GM21423 (cell line): ENCODE data around the gene BBS4.
A peak's percentile ranks its signal among the peaks of the same experiment; 100 is the strongest.
"Not testable (repeated sequence)": the region's sequence is repeated elsewhere in the genome, so short reads cannot be mapped to it uniquely, and the experiment has no call there.

Experiments used
- ATAC-seq: cut with Tn5 transposase; IDR thresholded peaks from one replicate; pipeline ENCODE4 v1.9.1; 2021; ENCODE audit warnings: mild to moderate bottlenecking, moderate library complexity; ENCODE audit not compliant: unreplicated experiment

The BBS4 gene, protein sequence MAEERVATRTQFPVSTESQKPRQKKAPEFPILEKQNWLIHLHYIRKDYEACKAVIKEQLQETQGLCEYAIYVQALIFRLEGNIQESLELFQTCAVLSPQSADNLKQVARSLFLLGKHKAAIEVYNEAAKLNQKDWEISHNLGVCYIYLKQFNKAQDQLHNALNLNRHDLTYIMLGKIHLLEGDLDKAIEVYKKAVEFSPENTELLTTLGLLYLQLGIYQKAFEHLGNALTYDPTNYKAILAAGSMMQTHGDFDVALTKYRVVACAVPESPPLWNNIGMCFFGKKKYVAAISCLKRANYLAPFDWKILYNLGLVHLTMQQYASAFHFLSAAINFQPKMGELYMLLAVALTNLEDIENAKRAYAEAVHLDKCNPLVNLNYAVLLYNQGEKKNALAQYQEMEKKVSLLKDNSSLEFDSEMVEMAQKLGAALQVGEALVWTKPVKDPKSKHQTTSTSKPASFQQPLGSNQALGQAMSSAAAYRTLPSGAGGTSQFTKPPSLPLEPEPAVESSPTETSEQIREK

GRCh38 chr15:72685925-72686794, at the start of gene BBS4, which contains the start of gene HIGD2B:
BBS4 (plus strand) TSS chr15:72686207; CDS start chr15:72686228, 21 bp downstream.
HIGD2B (minus strand) TSS chr15:72686182; CDS start chr15:72676374, 9,808 bp downstream.
- peak; percentile 93 for ATAC-seq

DNA sequence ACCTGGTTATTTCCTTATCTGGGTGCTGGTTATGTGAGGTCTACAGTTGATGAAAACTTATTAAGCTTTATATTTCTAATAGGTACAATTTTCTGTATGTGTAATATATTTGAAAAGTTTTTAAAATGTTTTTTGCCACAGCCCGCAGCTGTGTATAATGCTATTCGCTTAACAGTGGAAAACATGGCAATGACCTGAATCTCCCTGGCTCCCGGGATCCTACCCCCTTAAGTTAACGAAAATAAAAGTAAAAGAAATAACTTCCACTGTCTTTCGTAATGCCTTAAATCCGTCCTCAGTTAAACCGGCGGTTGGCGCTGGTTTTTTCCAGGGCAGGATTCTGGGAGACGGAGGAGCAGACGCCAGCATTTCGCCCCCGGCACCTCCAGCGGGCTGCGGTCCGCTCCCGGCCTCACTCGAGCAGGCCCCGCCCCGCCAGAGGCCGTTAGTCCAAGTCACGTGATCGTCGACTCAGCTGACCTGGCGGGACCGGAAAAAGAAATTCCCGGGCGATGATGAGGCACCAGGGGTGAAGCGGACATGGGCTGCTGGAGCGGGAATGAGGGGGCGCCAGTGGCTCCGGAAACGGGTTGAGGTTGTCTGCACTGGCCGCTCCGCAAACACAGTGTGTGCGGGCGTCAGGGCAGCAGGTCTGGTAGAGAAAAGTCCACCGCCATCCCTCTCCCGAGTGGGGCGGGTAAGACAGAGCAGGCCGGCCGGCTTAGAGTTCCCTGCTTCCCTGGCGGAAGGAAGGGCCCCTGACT, 49.3 kb upstream of the BBS4 start:
- ATAC-seq: peak; percentile 56

- ATAC-seq: not testable (repeated sequence)
Observed at GRCh38 chr15:72639759-72640483, 46.1 kb upstream of the BBS4 start.

- ATAC-seq: not testable (repeated sequence)
Observed at GRCh38 chr15:72642271-72642670, 43.7 kb upstream of the BBS4 start.

- not testable (repeated sequence) for ATAC-seq
Observed at GRCh38 chr15:72648631-72649253, 37.3 kb upstream of the BBS4 start.

- not testable (repeated sequence) for ATAC-seq
Observed at GRCh38 chr15:72654397-72654796, 31.6 kb upstream of the BBS4 start, which contains the start of gene GOLGA6B. GOLGA6B (plus strand) TSS chr15:72654697; CDS start chr15:72654738, 41 bp downstream.

GRCh38 chr15:72656014-72656413, 30.0 kb upstream of the BBS4 start:
- ATAC-seq: not testable (repeated sequence)

DNA sequence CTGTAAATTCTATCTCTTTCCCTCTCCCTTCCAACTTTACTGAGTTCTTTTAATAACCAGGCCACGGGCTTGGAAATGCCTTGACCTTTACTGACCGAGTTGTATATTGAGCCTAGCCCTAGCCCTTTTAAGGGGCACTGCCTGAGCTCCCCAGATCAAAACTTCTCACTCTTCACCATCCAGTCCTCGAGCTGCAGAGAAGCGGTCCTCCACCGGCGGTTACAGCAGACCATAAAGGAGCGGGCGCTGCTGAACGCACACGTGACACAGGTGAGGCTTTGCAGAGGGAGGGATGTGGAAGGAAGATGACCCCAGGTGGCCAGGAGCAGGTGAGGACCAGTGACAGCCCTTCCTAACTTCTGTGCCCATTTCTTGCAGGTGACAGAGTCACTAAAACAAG, 24.9 kb upstream of the BBS4 start:
- ATAC-seq: not testable (repeated sequence)

DNA sequence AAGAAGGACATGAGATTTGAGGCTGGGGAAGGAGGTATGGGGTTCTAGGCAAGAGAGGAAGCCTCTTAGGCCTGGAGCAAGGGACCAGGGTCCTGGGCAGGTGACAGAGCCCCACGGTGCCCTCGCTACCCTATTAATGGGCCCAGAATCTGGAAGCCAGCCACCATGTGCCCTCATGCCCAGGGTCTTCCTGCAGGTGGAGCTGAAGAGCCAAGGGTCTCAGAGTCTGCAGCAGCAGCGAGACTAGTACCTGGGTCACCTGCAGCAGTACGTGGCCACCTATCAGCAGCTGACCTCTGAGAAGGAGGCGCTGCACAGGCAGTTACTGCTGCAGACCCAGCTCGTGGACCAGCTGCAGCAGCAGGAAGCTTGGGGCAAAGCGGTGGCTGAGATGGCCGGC, 22.1 kb upstream of the BBS4 start:
- not testable (repeated sequence) for ATAC-seq

DNA sequence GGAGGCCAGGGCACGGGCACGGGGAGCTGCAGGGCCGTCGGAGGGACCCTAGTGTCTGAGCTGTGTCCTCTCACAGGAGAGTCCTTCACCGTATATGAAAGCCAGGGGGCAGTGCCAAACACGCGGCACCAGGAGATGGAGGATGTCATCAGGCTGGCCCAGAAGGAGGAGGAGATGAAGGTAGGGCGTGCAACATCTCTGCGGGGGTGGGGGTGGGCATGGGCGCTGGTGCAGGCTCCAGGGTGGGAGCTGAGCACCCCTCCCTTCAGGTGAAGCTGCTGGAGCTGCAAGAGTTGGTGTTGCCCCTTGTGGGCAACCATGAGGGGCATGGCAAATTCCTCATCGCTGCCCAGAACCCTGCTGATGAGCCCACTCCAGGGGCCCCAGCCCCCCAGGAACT, 20.3 kb upstream of the BBS4 start:
- ATAC-seq: not testable (repeated sequence)

GRCh38 chr15:72669803-72670202, 16.2 kb upstream of the BBS4 start:
- not testable (repeated sequence) for ATAC-seq

GRCh38 chr15:72670656-72671352, 15.2 kb upstream of the BBS4 start:
- peak; percentile 79 for ATAC-seq

GRCh38 chr15:72671525-72671924, 14.5 kb upstream of the BBS4 start:
- ATAC-seq: no peak

GRCh38 chr15:72676838-72677237, 9.2 kb upstream of the BBS4 start:
- no peak for ATAC-seq

DNA sequence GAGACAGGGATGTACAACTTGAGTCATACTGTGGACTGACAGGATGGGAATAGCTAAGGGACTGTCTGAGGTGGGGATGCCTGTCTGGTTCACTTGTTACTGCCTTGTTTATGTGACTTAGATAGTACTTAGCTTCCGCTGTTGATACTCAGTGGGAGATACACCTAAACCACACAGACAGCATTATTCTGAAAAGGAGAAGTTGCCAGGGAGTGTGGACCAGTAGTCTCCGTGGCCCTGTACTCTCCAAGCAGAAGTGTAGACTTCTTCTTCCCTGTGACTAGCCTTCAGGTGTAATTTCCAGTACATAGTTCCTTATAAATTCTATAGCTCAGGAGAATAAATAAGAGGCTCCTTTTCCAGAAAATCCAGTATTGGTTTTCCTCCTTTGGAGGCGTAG, 5.1 kb upstream of the BBS4 start:
- ATAC-seq: no peak

DNA sequence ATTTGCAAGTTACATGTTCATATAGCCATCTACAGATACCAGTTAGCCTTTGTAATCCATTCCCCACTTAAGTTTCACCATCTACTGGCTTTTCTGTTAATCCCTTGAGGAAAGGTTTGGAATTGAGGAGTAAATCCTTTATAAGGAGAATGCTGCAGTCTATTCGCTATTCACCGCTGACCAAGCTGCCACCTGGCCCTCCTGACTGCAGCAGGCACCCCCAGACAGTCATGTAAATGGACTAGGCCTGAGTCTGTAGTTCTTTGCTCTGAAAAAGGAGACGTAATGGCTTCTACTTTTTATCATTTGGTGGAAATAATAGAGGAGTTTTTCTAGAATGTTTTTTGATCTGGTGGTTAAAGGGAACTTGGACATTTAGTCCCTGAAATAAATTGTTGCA, 3.2 kb upstream of the BBS4 start:
- no peak for ATAC-seq

- ATAC-seq: no peak
Observed at GRCh38 chr15:72685301-72685924, 594 bp upstream of the BBS4 start.

DNA sequence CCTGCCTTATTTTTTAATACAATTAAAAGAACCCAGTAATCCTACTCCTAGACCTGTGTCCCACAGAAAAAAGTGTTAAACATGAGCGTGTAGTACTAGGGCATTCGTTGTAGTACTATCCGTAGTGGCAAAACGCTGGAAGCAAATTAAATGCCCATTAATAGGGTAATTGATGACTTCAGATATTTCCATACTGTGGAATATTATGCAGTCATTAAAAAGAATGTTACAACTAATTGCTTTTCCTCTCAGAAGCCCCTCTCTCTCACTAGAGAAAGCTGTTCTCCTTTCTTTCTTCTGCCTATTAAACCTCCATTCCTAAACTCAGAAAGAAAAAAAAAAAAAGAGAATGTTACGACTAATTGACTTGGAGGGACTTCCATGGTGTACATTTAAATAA, 2.7 kb downstream of the BBS4 start:
- ATAC-seq: no peak
